HG02885 (cell line): Measurements from ENCODE around the gene ANKRD55.

Experiments
- ATAC-seq: cut with Tn5 transposase; IDR thresholded peaks from one replicate; pipeline ENCODE4 v1.9.1; 2021; ENCODE audit warnings: mild to moderate bottlenecking; ENCODE audit not compliant: unreplicated experiment, poor library complexity

Gene ANKRD55

DNA sequence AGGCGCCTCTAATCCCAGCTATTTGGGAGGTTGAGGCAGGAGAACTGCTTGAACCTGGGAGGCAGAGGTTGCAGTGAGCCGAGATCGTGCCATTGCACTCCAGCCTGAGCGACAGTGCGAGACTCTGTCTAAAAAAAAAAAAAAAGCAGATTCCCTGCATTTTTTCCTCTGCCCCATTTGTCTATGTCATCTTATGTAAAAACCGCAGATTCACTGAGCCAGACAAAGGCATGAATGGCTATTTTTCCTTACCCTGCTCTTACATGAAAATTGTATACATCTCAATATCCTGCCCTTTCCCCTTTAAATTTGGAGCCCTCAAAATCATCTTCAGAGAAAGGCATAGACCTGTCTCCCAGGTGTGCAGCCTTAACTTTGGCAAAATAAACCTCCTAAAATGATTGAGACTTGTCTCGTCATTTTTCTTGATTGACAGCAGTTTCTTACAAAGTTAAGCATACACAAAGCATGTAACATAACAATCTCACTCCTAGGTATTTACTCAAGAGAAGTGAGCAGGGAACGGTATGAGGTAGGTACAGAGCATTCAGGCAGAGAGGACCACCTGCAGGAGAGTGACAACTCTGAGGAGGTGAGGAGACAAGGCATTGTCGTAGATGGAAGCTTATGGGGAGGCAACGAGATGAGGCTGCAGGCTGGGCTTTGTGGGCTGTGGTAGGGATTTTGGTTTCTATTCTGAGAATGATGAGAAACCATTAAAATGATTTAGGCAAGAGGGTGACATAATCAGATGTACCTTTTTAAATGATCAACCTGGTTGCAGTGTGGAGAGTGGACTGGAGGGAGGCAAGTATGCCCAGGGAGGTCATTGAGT, 172.6 kb downstream of the ANKRD55 start:
- no peak for ATAC-seq

DNA sequence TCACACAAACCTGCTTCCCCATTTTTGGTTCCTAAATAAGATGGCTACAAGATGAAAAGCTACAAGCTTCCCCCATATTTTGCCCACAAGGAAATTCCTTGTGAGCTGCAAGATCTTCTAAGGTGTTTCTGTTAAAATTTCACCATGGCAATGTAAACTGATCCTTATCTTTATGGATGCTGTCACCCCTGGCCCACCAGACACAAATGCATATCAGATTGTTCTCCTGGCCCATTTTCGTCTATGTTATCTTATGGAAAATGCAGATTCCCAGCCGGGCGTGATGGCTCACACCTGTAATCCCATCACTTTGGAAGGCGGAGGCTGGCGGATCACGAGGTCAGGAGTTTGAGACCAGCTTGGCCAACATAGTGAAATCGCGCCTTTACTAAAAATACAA, 173.3 kb downstream of the ANKRD55 start:
- no peak for ATAC-seq

DNA sequence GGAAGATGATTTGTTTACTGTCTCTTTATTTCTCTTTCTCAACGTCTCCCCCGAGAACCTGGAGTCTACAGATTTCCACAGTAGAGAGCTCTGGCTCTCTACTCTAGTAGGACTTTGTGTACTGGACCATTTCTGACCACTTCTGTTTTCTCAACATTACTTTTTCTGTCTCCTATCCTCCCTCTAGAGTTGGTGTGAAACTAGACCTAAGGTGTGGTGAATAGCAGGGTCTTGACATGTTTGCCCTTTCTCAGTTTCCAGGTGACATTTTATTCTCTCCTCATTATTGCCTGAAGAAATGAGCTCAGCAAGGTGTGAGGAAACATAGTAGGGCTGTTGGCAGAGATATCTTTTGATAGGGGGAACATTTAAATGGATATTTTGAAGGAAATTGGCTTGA, 176.3 kb downstream of the ANKRD55 start:
- peak; percentile 72 for ATAC-seq

DNA sequence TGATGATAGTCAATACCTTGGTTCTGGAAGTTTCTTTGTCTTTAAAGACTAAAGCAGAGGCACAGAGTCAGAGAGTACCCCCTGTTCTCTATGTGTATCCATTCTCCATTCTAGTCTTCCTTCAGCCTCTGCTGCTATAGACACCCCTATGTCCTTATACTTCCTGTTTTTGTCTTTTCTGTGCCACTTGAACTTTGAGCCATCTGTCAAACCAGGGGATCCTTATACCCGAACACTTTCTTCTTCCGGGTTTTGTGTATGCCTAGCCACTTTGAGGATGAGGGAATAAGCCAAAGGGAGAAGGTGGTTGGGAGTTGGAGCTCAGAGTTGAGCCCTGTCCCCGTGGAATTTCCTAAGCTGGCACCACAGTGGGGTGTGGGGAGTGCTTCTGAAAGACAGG, 177.3 kb downstream of the ANKRD55 start:
- no peak for ATAC-seq

DNA sequence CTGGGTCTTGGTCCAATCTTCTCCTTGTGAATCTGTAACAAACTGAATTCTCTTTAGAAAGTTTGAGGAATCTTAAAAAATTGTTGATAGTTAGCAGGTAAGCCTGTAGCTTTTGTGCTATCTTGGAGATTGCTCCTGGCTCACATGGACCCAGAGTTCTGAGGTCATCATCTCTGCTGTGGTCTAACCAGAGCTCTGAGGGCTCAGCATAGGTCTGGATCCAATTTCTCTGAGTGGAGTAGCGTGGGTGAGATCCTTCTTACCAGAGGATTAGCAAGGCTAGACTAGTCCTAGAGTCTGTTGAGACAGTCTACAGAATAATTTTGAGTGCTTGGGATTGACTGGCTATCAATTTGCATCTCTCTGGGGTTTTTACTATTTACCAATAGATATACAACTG, 177.8 kb downstream of the ANKRD55 start:
- ATAC-seq, result no peak

DNA sequence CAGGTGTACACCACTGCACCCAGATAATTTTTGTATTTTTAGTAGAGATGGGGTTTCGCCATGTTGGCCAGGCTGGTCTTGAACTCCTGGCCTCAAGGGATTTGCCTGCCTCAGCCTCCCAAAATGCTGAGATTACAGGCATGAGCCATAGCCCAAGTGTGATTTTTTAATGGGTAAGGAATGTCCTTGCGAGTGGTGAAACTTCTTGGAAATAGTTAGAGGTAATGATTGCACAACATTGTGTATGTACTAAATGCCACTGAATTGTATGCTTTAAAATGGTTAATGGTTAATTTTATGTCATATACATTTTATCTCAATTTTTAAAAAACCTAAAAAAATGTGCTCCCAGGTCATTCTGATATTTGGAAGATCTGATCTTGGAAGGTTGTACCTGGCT, 178.5 kb downstream of the ANKRD55 start:
- ATAC-seq, result no peak

DNA sequence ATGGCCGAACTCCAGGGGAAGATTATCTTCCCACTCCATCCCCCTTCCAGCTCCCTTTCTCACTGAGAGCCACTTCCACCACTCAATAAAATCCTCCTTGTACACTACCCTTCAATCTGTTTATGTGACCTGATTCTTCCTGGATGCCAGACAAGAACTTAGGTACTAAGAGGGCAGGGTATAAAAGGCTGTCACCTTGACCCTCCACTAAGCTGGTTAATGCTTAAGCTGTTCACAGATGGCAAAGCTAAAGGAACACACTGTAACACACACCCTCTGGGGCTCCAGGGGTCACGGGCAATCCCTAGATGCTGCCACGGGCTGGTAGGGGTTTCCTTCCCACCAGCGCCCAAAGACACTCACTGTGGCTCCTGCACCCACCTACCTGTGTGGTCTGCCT, 179.8 kb downstream of the ANKRD55 start:
- no peak for ATAC-seq

DNA sequence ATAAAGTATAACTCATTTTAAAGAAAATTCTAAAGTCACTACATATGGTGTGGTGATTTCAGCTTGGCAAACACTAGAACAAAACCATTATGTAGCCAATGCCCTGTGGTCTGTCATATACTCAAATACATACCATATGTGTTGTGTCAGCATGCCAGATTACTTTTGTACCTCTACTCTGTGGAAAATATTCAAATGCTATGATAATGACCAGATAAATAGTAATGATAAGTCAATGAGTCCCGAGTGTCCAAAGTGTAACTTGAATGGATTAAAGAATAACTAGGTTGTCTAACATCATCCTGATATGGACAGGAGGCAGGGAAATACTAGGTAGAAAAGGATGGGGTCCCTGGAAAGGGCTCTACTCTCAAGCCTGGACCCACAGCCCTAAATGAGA, 180.4 kb downstream of the ANKRD55 start:
- ATAC-seq, result no peak

DNA sequence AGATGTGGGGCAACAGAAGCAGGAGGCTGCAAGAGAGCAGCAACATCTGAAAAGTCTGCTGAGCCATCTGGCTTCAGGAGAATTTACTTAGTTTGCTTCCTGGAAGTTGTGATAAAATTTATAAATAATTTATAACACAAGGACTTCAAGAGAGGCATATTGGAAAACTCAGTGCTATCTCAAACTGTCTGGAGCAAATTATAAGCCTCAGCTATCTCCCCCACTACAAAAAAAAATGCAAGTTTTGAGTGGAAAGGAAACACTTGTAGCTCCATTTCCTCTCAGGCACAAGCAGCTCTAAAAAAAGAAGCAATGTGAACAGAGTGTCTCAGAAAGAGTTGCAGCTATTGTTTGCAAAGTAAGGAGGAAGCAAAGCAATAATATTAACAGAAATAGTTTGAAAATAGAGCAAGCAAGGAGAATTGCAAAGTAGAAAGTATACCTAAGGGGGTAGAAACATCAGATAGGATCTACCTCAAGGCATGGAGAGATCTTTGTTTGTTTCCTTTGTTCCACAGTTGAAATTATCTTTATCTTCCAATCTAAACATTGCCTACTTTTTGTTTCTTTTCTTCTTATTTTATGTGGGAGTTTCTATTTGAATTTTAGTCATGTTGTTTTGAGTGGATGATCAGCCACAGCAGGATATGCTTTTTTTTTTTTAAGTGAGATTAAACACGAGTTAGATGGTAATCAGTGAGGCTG, 182.4 kb downstream of the ANKRD55 start:
- ATAC-seq, result peak; percentile 42
